HG03378 (cell line): ENCODE data around the gene MRPS18C.

ENCODE experiments used
- ATAC-seq: cut with Tn5 transposase; IDR thresholded peaks from one replicate; pipeline ENCODE4 v1.9.1; 2021; ENCODE audit warnings: mild to moderate bottlenecking, moderate library complexity; ENCODE audit not compliant: unreplicated experiment

MRPS18C gene

GRCh38 chr4:83455281-83456183 lies at the start of gene MRPS18C, which contains the start of gene HELQ:
TSS of gene MRPS18C (plus strand) at chr4:83456058. CDS start at chr4:83456078, 20 bp downstream.
TSS of gene HELQ (minus strand) at chr4:83455823. CDS start at chr4:83455693, 130 bp downstream.
- ATAC-seq = peak; percentile 95

GRCh38 chr4:83408908-83409307 lies 47.0 kb upstream of the MRPS18C start:
- ATAC-seq = no peak

- ATAC-seq = no peak
These were observed 42.2 kb upstream of the MRPS18C start for GRCh38 chr4:83413676-83414075.

GRCh38 chr4:83417566-83417965 lies 38.3 kb upstream of the MRPS18C start:
- ATAC-seq = no peak

GRCh38 chr4:83418211-83418610 lies 37.6 kb upstream of the MRPS18C start:
- no peak for ATAC-seq

- no peak for ATAC-seq
These were observed 24.7 kb upstream of the MRPS18C start for GRCh38 chr4:83431200-83431599.

GRCh38 chr4:83436680-83437079 lies 19.2 kb upstream of the MRPS18C start:
- no peak for ATAC-seq

GRCh38 chr4:83438719-83439118 lies 17.1 kb upstream of the MRPS18C start:
- no peak for ATAC-seq

- ATAC-seq = no peak
These were observed 15.6 kb upstream of the MRPS18C start for GRCh38 chr4:83440148-83440814.

- peak; percentile 62 for ATAC-seq
These were observed 15.0 kb upstream of the MRPS18C start for GRCh38 chr4:83440899-83441298.

GRCh38 chr4:83449009-83449408 lies 6.8 kb upstream of the MRPS18C start:
- ATAC-seq = no peak

GRCh38 chr4:83454686-83455085 lies 1.2 kb upstream of the MRPS18C start:
- ATAC-seq = no peak

- no peak for ATAC-seq
These were observed 285 bp downstream of the MRPS18C start for GRCh38 chr4:83456184-83456501.

GRCh38 chr4:83473423-83473822 lies 17.6 kb downstream of the MRPS18C start:
- ATAC-seq = no peak

- no peak for ATAC-seq
These were observed 18.1 kb downstream of the MRPS18C start for GRCh38 chr4:83473966-83474365.

- ATAC-seq = peak; percentile 92
These were observed 28.9 kb downstream of the MRPS18C start, which contains the start of gene ABRAXAS1 for GRCh38 chr4:83484500-83485461. TSS of gene ABRAXAS1 (minus strand) at chr4:83485100. CDS start at chr4:83485072, 28 bp downstream.

- ATAC-seq = no peak
These were observed 30.7 kb downstream of the MRPS18C start for GRCh38 chr4:83486457-83487129.

- no peak for ATAC-seq
These were observed 34.0 kb downstream of the MRPS18C start for GRCh38 chr4:83489711-83490326.

GRCh38 chr4:83490876-83491450 lies 35.1 kb downstream of the MRPS18C start:
- peak; percentile 64 for ATAC-seq
